Head of caudate nucleus (tissue), 42 donors: ENCODE data around the gene KIR3DL2.
A peak's percentile ranks its signal among the peaks of the same experiment; 100 is the strongest.
"Not testable (repeated sequence)": the region's sequence is repeated elsewhere in the genome, so short reads cannot be mapped to it uniquely, and the experiment has no call there.

Experiments
- DNase-seq, 42 donors: peaks; one replicate each; pipeline versions ENCODE4 v3.0.0 to v3.0.0-alpha.2; 2020 to 2021; ENCODE audit warnings: mixed read lengths in 7 of 42
- intact Hi-C: fragments of 100-400 bp; cut with DNase I; formaldehyde crosslinking; loops from one replicate; pipeline ENCODE4 v1.15.0; 2022

KIR3DL2 gene

GRCh38 chr19:54858476-54858875, 8.2 kb downstream of the KIR3DL2 start:
- intact Hi-C loops, DNase-seq: not testable (repeated sequence)

DNA sequence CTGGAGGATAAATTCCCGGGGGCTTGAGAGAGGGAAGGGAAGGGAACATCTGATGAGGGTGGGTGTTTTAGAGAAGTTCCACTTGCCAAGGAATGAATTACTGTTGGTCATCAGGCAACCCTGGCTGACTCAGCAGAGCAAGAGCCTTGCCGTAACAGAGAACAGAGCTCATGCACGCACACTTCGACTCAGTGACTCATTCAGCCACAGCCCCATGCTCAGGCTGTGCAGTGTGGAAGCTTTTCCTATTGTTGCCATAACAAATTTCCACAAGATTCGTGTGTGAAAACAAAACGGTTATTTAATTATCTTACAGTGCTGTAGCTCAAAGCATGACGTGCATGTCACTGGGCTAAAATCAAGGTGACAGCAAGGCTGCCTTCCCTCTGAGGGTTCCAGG, 9.2 kb downstream of the KIR3DL2 start:
- DNase-seq: peak in 5 of 42 donors; percentile 3 to 41 (median 22)
- intact Hi-C loops: not testable (repeated sequence)

- intact Hi-C loops, DNase-seq: not testable (repeated sequence)
Measured at GRCh38 chr19:54863459-54863858, 13.2 kb downstream of the KIR3DL2 start.

DNA sequence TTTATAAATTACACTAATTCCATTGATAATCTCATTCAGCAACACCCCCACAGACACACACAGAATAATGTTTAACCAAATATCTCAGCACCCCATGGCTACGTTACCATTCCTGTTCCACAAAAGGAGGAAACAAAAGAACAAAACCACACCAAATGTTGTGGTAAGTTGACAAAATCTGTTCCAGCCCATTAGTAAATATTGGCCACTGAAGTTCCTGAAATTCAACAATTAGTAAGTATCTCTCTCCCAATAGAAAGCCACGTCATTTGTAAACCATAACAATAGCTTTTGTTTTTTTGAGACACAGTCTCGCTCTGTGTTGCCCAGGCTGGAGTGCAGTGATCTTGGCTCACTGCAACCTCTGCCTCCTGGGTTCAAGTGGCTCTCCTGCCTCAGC, 21.5 kb downstream of the KIR3DL2 start:
- no peak for DNase-seq
- intact Hi-C loops: no loop called here

- peak in 4 of 42 donors; percentile 13 to 29 (median 18) for DNase-seq
- intact Hi-C loops: no loop called here
Measured at GRCh38 chr19:54873990-54874389, 23.7 kb downstream of the KIR3DL2 start, which contains the start of gene FCAR. Gene FCAR (plus strand): TSS chr19:54874235. CDS start chr19:54874290, 55 bp downstream.

DNA sequence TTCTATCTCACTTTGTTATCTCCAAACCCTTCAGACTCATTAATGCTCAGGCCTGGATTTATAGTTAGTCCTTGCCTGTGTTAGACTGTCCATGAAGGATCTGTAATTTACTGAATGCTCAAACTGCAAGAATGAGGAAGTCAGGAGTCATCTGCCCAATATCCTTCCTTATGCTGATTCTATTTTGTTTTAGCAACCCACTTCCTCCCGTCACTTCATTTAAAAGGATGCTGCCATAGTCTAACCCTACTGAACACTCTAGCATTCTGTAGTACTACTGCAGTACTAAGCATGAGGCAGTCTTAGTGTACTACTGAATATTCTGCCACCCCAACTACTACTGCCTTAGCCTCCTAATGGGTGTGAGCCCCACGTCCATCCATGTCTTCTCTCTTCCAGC, 25.3 kb downstream of the KIR3DL2 start:
- peak in 1 of 42 donors; percentile 12 for DNase-seq
- intact Hi-C loops: no loop called here

DNA sequence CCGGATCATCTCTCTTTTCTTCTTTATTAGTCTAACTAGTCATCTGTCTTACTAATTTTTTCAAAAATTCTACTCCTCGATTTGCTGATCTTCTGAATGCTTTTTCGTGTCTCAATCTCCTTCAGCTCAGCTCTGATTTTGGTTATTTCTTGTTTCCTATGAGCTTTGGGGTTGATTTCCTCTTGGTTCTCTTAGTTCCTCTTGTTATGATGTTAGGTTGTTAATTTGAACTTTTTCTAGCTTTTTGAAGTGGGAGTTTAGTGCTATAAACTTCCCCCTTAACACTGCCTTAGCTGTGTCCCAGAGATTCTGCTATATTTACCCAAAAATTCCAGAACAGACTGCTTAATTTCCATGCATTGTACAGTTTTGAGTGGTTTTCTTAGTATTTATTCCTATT, 27.2 kb downstream of the KIR3DL2 start:
- intact Hi-C loops: no loop called here
- no peak for DNase-seq

- intact Hi-C loops: no loop called here
- no peak for DNase-seq
Measured at GRCh38 chr19:54881884-54882283, 31.6 kb downstream of the KIR3DL2 start.

DNA sequence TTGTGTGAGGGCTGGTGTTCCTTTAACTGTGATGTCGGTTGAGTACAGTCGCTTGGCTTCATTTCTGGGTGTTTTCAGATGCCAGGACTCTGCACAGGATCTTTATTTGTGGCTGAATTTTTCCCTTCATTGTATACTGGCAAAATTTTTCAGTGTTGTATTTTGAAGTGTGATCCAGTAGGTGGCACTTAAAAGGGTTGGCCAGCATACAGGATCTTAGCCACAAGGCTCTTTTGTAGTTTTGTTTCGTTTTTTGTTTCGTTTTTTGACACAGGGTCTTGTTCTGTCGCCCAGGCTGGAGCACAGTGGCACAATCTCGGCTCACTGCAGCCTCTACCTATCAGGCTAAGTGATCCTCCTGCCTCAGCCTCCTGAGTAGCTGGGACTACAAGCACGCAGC, 32.5 kb downstream of the KIR3DL2 start:
- intact Hi-C loops: no loop called here
- no peak for DNase-seq

- no peak for DNase-seq
Measured at GRCh38 chr19:54883228-54883627, 33.0 kb downstream of the KIR3DL2 start.

DNA sequence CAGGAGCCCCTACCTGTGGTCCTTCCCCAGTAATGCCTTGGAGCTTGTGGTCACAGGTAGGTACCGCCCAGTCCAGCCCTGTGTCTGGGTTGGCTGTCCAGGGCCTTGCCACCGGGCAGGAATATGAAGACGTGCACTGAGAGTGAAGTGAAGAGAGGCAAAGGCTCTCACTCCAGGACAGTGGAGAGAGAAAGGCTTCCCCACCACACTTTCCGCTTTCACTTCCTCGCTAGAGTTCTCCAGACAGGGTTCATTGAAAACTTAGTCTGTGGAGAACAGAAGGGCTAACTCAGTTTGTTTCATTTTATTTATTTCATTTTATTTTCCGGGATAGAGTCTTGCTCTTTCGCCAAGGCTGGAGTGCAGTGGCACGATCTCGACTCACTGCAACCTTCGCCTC, 38.0 kb downstream of the KIR3DL2 start:
- DNase-seq: peak in 10 of 42 donors; percentile 5 to 46 (median 14)
- intact Hi-C loops: no loop called here

More at GRCh38 chr19:54883228-54883627, 33.0 kb downstream of the KIR3DL2 start:
- intact Hi-C loops: no loop called here

- intact Hi-C loops: no loop called here
- no peak for DNase-seq
Measured at GRCh38 chr19:54889566-54889965, 39.3 kb downstream of the KIR3DL2 start.

- intact Hi-C loops: no loop called here
- no peak for DNase-seq
Measured at GRCh38 chr19:54893406-54893805, 43.2 kb downstream of the KIR3DL2 start.

DNA sequence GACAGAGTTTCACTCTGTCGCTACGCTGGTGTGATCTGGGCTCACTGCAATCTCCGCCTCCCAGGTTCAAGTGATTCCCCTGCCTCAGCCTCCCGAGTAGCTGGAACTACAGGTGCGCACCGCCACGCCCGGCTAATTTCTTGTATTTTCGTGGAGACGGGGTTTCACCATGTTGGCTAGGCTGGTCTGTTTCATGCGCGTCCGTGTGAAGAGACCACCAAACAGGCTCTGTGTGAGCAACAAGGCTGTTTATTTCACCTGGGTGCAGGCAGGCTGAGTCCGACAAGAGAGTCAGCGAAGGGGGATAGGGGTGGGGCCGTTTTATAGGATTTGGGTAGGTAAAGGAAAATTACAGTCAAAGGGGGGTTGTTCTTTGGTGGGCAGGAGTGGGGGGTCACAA, 43.9 kb downstream of the KIR3DL2 start:
- DNase-seq, intact Hi-C loops: not testable (repeated sequence)

DNA sequence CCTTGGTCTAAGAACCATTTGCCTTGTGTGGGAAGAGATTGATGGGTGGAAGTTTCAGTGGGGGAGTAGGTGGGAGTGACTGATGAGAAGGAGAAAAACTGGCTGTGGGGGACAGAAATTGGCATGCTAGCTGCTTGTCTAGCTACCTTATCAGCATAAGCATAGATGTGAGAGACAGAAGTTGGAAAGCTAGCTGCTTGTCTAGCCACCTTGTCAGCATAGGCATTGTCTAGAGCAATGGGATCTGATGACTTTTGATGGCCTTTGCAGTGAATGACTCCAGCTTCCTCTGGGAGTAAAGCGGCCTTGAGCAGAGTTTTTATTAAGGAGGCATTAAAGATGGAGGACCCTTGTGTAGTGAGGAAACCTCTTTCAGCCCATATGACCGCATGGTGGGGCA, 45.8 kb downstream of the KIR3DL2 start:
- DNase-seq: peak in 2 of 42 donors; percentile 17 to 45
- intact Hi-C loops: no loop called here

DNA sequence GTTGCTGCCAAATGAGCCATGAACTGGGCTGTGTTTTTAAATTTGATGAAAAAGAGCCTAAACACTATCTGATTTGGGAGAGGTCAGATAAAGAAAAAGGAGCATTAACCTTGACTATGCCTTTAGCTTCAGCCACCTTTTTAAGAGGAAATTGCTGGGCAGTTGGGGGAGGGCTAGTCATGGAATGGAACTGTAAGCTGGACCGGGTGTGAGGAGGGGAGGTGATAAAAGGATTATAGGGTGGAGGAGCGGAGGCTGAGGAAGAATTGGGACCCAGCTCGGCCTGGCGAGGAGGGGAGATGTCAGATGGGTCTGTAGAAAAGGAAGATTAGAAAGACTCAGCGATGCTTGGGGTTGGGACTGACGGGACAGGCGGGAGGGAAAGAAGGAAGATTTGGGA, 48.4 kb downstream of the KIR3DL2 start:
- DNase-seq: peak in 1 of 42 donors; percentile 1
- intact Hi-C loops: not testable (repeated sequence)

GRCh38 chr19:54899646-54900045, 49.4 kb downstream of the KIR3DL2 start:
- intact Hi-C loops, DNase-seq: not testable (repeated sequence)

DNA sequence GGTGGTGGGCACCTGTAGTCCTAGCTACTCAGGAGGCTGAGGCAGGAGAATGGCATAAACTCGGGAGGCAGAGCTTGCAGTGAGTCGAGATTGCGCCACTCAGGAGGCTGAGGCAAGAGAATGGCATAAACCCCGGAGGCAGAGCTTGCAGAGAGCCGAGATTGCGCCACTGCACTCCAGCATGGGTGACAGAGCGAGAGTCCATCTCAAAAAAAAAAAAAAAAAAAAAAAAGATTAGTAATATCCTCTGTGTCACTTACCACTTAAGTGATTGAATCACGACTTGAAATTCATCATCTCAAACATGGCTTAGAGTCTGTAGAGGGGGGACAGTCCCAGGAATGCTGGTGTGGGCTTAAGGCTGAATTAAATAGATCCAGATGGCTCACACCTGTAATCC, 50.9 kb downstream of the KIR3DL2 start:
- DNase-seq, intact Hi-C loops: not testable (repeated sequence)

DNA sequence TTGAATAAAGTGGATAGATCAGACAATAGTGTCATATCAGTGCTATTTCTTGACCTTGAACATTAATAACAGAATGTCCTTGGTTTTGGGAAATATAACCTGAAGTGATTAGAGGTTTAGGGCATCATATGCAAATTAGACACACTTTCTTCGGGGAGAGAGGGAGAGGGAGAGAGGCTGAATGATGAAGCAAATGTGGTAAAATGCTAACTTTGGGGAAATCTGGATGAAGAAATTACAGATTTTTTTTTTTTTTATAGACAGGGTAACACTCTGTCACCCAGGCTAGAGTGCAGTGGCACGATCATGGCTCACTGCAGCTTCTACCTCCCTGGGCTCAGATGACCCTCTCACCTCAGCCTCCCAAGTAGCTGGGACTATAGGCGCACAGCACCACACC, 51.8 kb downstream of the KIR3DL2 start:
- no peak for DNase-seq
- intact Hi-C loops: no loop called here

- intact Hi-C loops: no loop called here
- DNase-seq: no peak
Measured at GRCh38 chr19:54903303-54903702, 53.1 kb downstream of the KIR3DL2 start.

GRCh38 chr19:54904261-54904660, 54.0 kb downstream of the KIR3DL2 start:
- DNase-seq, intact Hi-C loops: not testable (repeated sequence)

- intact Hi-C loops: no loop called here
- no peak for DNase-seq
Measured at GRCh38 chr19:54905421-54905802, 55.2 kb downstream of the KIR3DL2 start.
